KOPT-K1 (cell line): ENCODE results near the gene CASP10.
"Not testable (repeated sequence)": the region's sequence is repeated elsewhere in the genome, so short reads cannot be mapped to it uniquely, and the experiment has no call there.

Experiments used
- H3K27ac ChIP-seq: fragments of 200-600 bp; sonication (generic); 2 replicates; pipeline ENCODE4 v1.5.1; 2016; ENCODE audit warnings: antibody characterized with exemption, mild to moderate bottlenecking, low read depth, low read length; ENCODE audit not compliant: poor library complexity, severe bottlenecking
- H3K36me3 ChIP-seq: fragments of 200-600 bp; sonication (generic); 2 replicates; pipeline ENCODE4 v1.5.1; 2017; ENCODE audit warnings: antibody characterized with exemption, mild to moderate bottlenecking, low read length, moderate library complexity; ENCODE audit not compliant: insufficient read depth
- H3K9me3 ChIP-seq: fragments of 200-600 bp; sonication (generic); 2 replicates; pipeline ENCODE4 v1.5.1; 2017; ENCODE audit warnings: antibody characterized with exemption, low read length, mild to moderate bottlenecking; ENCODE audit not compliant: insufficient read depth, poor library complexity, severe bottlenecking

Gene CASP10

DNA sequence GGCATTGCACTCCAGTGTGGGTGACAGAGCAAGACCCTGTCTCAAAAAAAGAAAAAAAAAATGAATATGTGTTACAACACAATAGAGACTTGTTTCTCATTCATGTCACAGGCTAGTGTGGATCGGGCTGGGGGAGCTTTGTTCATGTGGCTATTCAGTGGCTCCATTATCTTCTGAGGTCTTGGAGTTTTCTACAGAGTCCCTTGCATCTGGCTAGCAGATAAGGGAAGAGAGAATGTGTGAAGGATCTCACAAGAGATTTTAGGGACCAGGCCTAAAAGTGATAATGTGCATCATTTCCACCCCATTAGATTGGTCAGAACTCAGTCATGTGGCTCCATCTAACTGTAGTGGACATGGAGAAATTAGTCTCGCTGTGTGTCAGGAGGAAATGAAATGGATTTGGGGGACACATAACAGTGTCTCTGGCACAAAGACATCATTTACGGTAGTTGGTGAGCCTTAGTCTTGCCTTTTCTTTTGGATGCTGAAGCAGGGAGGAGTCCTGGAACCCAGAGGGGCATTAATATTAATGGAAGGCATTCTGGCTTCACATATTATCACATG, 32.4 kb upstream of the CASP10 start:
- Histone ChIP-seq H3K36me3 (peaks cover 37% of the 10 kb centered on the region), H3K27ac (no peak overlapping the region), H3K9me3 (no peaks in the 10 kb centered on the region)

DNA sequence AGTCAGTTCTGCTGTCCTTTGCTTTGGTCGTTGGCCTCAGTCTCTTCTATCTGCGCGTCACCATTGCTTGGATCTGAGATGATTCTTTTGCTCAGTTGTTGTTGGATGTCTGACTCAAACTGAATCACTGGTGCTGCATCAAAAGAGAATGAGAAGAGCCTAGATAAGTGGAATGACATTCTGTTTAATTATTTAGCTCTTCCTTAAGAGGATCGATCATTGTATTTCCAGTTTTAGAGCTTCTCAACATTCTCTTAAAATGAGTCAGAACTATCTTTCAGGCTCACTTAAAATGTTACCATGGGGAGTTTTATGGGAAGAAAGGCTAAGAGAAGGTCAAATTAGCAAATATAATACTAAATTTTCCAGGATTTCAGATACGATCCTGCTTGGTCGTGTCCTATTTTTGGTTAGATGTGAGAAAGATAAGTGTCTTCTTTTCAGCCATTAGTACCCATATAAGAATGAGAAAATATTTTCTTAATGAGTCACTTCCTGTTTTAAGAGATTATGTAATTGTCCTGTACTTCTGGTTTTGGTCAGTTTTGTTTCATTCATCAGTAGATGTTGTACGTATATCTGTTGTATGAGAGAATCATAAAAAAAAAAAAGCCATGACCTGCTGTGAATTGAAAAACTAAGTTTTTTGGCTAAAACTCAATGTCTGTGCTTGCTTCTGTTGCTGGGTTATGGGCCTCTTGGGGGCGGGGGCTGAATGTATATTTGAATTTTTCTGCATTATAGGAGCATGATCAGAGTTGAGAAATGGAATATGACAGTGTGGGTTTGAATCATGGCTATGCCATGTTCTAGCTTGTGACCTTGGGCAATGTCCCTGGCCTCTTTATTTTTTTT, 31.6 kb upstream of the CASP10 start:
- Histone ChIP-seq H3K36me3 (peaks cover 44% of the 10 kb centered on the region), H3K27ac (no peak overlapping the region), H3K9me3 (no peaks in the 10 kb centered on the region)

DNA sequence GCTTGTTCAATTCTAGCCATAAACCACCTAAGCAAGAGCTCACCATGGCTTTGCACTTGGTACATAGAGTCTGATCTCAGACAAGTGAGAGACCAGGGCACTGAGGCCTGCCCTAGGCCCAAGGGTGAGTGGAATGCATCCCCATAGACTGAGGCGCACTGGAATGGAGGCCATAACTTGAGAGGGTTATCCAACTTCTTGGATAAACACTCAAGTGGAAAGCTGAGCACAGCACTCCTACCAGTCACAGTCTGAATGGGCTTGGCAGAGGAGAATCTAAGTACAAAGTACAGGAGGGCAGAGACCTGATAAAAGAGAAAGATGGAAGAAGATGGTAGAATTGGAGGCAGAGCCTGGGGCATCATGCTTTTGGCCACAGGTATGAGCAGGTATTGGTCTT, 30.4 kb upstream of the CASP10 start:
- Histone ChIP-seq H3K27ac (no peak overlapping the region), H3K9me3 (no peaks in the 10 kb centered on the region), H3K36me3 (peaks cover 54% of the 10 kb centered on the region)

DNA sequence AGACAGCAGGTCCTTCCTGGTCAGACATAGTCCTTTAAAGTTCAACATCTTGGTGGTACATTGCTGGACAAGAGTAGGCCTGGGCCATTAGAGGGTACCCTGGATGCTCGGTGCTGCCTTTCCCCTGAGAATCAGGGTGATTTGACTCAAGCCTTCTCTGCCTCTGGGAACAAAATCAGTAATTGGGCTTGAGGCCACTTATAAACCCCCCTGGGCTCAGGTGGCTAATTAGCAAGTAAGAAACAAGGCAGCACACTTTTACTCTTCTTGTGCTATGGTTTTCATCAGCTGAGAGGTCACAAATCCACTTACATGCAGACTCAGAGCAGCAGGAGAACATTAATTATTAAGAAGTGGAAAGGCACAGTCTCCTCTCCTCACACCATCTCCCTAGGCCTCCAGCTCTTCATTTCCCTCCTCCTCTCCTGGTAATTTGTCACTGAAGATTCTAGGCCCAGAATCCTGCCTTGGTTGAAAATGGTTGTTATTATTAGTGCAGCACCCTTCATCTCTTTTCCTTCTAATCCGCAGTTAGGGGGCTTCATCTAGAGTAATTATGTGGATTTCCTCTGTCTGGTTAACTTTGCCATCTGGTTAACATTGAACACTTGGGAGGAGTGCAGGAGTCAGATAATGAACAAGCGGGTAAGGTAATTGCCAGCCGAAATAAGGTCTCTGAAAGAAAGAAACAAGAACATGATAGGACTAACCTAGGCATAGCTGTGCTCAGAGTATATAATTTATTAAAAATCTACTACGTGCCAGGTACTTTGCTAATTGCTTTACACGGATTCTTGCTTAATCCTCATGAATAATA, 29.7 kb upstream of the CASP10 start:
- H3K9me3 ChIP-seq, result no peaks in the 10 kb centered on the region
- H3K36me3 ChIP-seq, result peaks cover 57% of the 10 kb centered on the region
- H3K27ac ChIP-seq, result no peak overlapping the region

DNA sequence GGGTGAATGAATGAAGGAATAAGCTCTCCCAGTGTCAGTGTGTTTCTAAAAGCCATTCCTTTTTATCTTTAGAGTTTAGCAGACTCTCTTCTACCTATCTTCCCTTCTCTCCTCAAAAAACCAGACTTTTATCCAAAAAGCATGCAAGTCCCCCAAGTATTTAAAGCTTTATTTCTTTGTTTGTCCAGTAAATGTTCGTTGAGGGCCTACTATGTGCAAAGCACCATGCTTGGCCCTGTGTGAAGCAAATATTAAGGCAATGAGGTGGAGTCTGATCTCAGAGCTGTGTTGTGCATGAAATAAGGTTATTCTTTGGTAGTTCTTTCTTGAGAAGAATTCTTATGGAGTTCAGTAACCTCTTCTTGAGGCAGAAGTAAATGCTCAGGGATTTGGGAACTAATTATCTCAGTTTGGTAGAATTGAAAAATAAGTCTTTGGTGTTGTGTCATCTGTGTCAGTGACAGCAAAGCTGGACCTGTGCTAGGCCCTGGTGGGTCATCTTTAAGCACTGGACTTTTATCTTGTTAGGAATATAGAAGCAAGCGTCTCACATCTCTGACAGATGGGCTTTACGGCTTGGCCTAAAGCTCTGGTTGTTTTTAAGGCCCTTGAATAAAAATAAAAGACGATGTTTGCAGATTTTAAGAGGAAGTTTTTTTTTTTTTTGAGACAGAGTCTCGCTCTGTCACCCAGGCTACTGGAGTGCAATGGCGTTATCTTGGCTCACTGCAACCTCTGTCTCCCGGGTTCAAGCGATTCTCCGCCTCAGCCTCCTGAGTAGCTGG, 28.1 kb upstream of the CASP10 start:
- Histone ChIP-seq H3K27ac (no peak overlapping the region), H3K36me3 (peaks cover 56% of the 10 kb centered on the region), H3K9me3 (no peaks in the 10 kb centered on the region)

DNA sequence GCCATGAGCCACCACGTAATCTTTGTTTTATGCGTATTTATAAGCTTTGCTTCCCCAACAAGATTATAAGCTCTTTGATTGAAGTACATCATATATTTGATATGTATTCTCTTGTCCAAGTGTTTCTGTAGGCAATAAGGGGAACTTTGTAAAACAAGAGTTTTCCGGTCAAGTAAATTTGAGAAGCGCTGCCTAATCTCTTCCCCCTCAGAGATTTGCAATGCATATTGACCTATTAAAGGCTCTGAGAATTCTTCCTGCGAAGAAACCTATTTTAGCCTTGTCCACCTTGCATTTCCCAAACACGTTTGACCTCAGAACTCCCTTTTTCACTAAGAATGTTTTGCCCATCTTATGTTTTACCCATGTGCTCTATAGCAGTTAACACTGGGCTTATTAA, 26.9 kb upstream of the CASP10 start:
- Histone ChIP-seq H3K9me3 (no peaks in the 10 kb centered on the region), H3K27ac (no peak overlapping the region), H3K36me3 (peaks cover 56% of the 10 kb centered on the region)

DNA sequence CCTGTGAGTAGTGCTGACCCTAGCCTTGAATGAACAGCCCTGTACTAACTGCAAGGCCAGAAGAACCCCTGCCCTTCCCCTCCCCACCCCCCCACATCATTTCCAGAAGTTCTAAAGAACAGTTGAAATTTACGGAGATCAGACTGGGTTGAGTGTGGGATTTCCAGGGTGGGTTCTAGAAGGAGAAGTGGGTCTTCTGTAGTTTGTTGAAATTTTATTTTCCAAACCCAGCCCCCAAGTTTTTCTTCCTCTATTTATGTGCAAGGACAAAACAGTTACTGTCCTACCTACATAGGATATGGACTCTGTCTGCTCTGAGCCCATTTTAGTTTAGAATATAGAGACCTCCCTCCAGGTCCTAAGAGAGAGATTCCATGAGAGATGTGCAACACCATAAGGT, 26.3 kb upstream of the CASP10 start:
- Histone ChIP-seq H3K27ac (no peak overlapping the region), H3K9me3 (no peaks in the 10 kb centered on the region), H3K36me3 (peaks cover 55% of the 10 kb centered on the region)

DNA sequence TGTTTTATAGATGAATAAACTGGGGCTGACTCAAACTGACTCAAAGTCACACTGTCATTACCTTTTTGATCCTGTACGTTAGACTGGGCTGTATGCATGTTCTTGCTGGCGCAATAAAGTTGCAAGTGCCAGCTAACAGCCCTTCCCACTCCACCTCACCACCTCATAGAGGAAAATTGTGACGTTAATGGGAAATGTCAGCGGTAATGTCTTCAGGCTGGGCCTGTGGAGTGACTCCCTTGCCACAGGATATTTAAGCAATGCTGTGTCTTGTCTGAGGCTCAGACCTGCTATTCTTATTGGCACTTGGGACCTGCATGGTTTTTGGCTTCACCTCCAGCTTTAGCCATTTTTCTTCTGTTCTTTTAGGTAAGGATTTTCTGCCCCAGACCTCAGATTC, 25.2 kb upstream of the CASP10 start:
- Histone ChIP-seq H3K27ac (peak overlapping the region; percentile 47), H3K36me3 (peaks cover 61% of the 10 kb centered on the region)

DNA sequence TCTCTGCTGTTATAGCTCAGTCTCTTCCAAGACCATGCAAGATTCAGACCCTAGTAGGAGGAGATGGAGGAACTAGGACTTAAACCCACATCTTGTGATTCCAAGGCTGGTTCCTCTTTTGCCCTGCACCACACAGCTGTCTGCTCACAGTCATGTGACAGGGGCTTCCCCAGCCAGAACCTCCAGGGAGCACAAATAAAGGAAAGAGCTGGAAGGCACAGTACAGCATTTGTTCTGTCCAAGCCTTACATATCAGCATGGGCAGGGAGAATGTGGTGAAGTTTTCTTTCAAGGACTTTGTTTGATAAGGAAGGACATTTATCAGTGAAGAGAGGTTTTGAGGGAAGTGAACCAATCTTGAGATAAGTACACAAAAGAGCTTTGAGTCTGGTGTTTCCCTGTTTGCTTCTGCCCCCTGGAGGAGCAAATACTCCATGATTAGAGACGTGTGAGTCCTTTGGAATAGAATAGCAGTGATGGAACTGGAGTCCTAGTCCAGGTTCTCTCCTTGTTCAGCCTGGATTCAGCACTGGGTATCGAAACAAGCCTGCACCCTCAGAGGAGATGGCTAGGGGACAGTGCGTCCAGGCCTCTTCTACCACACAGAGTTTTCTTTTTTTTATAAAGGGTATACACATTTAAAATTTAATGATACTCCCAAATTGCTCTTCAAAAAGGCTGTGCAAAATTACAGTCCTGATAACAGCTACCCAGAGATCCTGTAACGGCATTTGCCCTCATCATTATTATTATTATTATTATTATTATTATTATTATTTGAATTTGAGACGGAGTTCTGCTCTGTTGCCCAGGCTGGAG, 24.6 kb upstream of the CASP10 start:
- Histone ChIP-seq H3K36me3 (peaks cover 61% of the 10 kb centered on the region), H3K27ac (peak overlapping the region; percentile 47), H3K9me3 (no peaks in the 10 kb centered on the region)

More for the DNA sequence above, 25.2 kb upstream of the CASP10 start:
- no peaks in the 10 kb centered on the region for H3K9me3 ChIP-seq

DNA sequence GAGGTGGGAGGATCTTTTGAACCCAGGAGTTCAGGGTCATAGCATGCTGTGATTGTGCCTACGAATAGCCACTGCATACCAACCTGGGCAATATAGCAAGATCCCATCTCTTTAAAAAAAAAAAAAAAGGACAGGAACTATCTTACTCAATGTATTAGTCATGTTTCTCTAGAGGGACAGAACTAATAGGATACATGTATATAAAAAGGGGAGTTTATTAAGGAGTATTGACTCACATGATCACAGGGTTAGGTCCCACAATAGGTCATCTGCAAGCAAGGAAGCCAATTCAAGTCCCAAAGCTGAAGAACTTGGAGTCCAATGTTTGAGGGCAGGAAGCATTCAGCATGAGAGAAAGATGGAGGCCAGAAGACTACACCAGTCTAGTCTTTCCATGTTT, 18.8 kb upstream of the CASP10 start:
- H3K27ac ChIP-seq, result no peak overlapping the region
- H3K36me3 ChIP-seq, result peaks cover 52% of the 10 kb centered on the region
- H3K9me3 ChIP-seq, result no peaks in the 10 kb centered on the region

DNA sequence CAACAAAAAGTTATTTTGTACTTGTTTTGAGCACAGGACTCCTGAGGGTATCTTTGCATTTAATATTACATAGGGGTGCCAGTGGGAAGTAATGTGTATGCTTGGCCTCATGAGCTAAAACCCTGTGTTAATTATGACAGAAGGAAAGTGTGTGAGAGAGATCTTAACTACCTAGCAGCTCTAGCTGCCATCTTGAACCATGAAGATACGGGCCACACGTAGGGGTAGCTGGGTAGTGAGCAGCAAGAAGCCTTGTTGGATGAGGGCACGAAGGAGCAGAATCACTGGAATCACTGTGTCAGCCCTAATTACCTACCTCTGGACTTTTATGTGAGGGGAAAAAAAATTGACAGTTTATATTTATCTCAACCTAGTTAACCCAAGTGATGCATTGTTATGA, 15.4 kb upstream of the CASP10 start:
- no peak overlapping the region for H3K27ac ChIP-seq
- peaks cover 30% of the 10 kb centered on the region for H3K36me3 ChIP-seq
- no peaks in the 10 kb centered on the region for H3K9me3 ChIP-seq

DNA sequence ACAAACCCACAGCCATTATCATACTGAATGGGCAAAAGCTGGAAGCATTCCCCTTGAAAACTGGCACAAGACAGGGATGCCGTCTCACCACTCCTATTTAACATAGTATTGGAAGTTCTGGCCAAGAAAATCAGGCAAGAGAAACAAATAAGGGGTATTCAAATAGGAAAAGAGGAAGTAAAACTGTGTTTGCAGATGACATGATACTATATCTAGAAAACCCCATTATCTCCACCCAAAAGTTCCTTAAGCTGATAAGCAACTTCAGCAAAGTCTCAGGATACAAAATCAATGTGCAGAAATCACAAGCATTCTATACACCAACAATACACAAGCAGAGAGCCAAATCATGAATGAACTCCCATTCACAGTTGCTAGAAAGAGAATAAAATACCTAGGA, 14.4 kb upstream of the CASP10 start:
- H3K36me3 ChIP-seq, result peaks cover 21% of the 10 kb centered on the region
- not testable (repeated sequence) for H3K27ac ChIP-seq, H3K9me3 ChIP-seq

DNA sequence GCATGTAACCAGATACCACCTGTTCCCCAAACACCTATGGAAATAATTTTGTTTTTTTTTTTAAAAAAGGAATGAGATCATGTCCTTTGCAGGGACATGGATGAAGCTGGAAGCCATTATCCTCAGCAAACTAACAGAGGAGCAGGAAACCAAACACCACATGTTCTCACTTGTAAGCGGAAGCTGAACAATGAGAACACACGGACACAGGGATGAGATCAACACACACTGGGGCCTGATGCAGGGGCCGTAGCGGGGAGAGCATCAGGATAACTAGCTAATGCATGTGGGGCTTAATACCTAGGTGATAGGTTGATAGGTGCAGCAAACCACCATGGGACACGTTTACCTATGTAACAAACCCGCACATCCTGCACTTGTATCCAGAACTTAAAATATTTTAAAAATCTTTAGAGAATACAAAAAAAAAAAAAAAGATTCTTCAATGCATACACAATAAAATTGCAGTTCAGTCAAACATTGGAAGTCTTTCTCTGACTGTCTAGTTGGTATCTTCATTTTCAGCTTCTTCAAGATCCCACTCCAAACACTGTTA, 11.6 kb upstream of the CASP10 start:
- H3K36me3 ChIP-seq, result peaks cover 6% of the 10 kb centered on the region; the same call in 1 of the 2 replicates
- H3K9me3 ChIP-seq, result no peaks in the 10 kb centered on the region
- no peak overlapping the region for H3K27ac ChIP-seq

DNA sequence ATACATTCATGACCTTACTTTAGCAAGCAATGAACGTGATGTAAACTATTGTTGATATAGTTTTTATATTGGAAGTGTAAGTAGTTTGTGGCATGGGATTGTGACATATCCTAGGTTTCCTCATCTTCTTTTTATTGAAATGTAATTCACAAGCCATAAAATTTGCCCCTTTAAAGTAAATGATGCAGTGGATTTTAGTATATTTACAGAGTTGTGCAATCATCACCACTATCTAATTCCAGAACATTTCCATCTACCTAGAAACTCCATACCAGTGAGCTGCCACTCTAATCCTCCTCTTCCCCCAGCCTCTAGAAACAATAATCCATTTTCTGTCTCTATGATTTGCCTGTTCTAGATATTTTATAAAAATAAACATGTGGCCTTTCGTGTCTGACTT, 10.7 kb upstream of the CASP10 start:
- Histone ChIP-seq H3K9me3 (no peaks in the 10 kb centered on the region), H3K36me3 (peaks cover 3% of the 10 kb centered on the region; the same call in 1 of the 2 replicates), H3K27ac (no peak overlapping the region)
